Mesenchymal stem cell (in vitro differentiated cells and primary cell): Measurements from ENCODE around the gene FETUB.

Experiments used
- DNase-seq: peaks from one replicate; pipeline ENCODE4 v3.0.0-alpha.2; 2013
- H2AFZ ChIP-seq: one replicate; pipeline ENCODE4 v1.6.1; 2013; ENCODE audit warnings: low read depth, mild to moderate bottlenecking, control low read depth, inconsistent platforms, low read length, moderate library complexity
- H2AK5ac ChIP-seq: 2 replicates; pipeline ENCODE4 v1.6.1; 2013; ENCODE audit warnings: low read length, moderate library complexity, mild to moderate bottlenecking, inconsistent platforms; ENCODE audit not compliant: severe bottlenecking
- H2BK120ac ChIP-seq: one replicate; pipeline ENCODE4 v1.6.1; 2013; ENCODE audit warnings: low read depth, mild to moderate bottlenecking, inconsistent platforms, low read length, moderate library complexity
- H2BK12ac ChIP-seq, 2 experiments: one replicate each; pipeline ENCODE4 v1.6.1; 2013; ENCODE audit warnings: inconsistent platforms in 2 of 2, low read length in 2 of 2, mild to moderate bottlenecking in 2 of 2, moderate library complexity in 2 of 2, control low read depth in 1 of 2
- H2BK15ac ChIP-seq: one replicate; pipeline ENCODE4 v1.6.1; 2013; ENCODE audit warnings: mild to moderate bottlenecking, low read depth, inconsistent platforms; ENCODE audit not compliant: poor library complexity, severe bottlenecking
- H2BK5ac ChIP-seq: 2 replicates; pipeline ENCODE4 v1.6.1; 2013; ENCODE audit warnings: low read depth, mild to moderate bottlenecking, low read length, control low read depth, inconsistent platforms; ENCODE audit not compliant: poor library complexity, severe bottlenecking
- H3K14ac ChIP-seq, 2 experiments: one replicate each; pipeline ENCODE4 v1.6.1; 2013; ENCODE audit warnings: inconsistent platforms in 2 of 2, low read length in 2 of 2, control low read depth in 1 of 2, mild to moderate bottlenecking in 1 of 2, moderate library complexity in 1 of 2
- H3K18ac ChIP-seq, 2 experiments: one replicate each; pipeline ENCODE4 v1.6.1; 2013; ENCODE audit warnings: inconsistent platforms in 2 of 2, low read length in 2 of 2, control low read depth in 1 of 2, low read depth in 1 of 2, mild to moderate bottlenecking in 1 of 2
- H3K23ac ChIP-seq, 2 experiments: one replicate each; pipeline ENCODE4 v1.6.1; 2013; ENCODE audit warnings: inconsistent platforms in 2 of 2, low read length in 2 of 2, mild to moderate bottlenecking in 2 of 2, moderate library complexity in 2 of 2, control low read depth in 1 of 2
- H3K27ac ChIP-seq: 2 replicates; pipeline ENCODE4 v1.5.1; 2013; ENCODE audit warnings: mild to moderate bottlenecking, moderate library complexity, low read length, control low read depth, inconsistent platforms; ENCODE audit not compliant: poor library complexity, severe bottlenecking
- H3K27me3 ChIP-seq, 2 experiments: 2 replicates each; pipeline versions ENCODE4 v1.6.1 to v1.7.0; 2013; ENCODE audit warnings: low read length in 2 of 2, mild to moderate bottlenecking in 2 of 2, moderate library complexity in 2 of 2, control low read depth in 1 of 2, inconsistent platforms in 1 of 2; ENCODE audit not compliant: control insufficient read depth in 1 of 2, insufficient read depth in 1 of 2
- H3K36me3 ChIP-seq, 2 experiments: 2 replicates each; pipeline versions ENCODE4 v1.6.1 to v1.7.0; 2013; ENCODE audit warnings: low read length in 2 of 2, control low read depth in 1 of 2, inconsistent platforms in 1 of 2, low read depth in 1 of 2, mild to moderate bottlenecking in 1 of 2; ENCODE audit not compliant: insufficient read depth in 2 of 2, control insufficient read depth in 1 of 2
- H3K4ac ChIP-seq, 2 experiments: one replicate each; pipeline ENCODE4 v1.6.1; 2013; ENCODE audit warnings: inconsistent platforms in 2 of 2, low read length in 2 of 2, mild to moderate bottlenecking in 2 of 2, moderate library complexity in 2 of 2, control low read depth in 1 of 2, low read depth in 1 of 2
- H3K4me1 ChIP-seq: 2 replicates; pipeline ENCODE4 v1.6.1; 2013; ENCODE audit warnings: low read depth, low read length, control low read depth; ENCODE audit not compliant: control insufficient read depth, insufficient read depth
- H3K4me2 ChIP-seq: 2 replicates; pipeline ENCODE4 v1.6.1; 2013; ENCODE audit warnings: low read length, mild to moderate bottlenecking, inconsistent platforms; ENCODE audit not compliant: poor library complexity, severe bottlenecking
- H3K4me3 ChIP-seq, 2 experiments: 2 replicates each; pipeline versions ENCODE4 v1.5.1 to v1.7.0; 2013; ENCODE audit warnings: low read length in 2 of 2, mild to moderate bottlenecking in 2 of 2, control low read depth in 1 of 2, low read depth in 1 of 2; ENCODE audit not compliant: insufficient read depth in 1 of 2
- H3K79me1 ChIP-seq: replicated peaks from 2 replicates; pipeline ENCODE4 v1.6.1; 2013; ENCODE audit warnings: mild to moderate bottlenecking, control low read depth, low read length, inconsistent platforms; ENCODE audit not compliant: poor library complexity, severe bottlenecking
- H3K9ac ChIP-seq: 2 replicates; pipeline ENCODE4 v1.7.0; 2013; ENCODE audit warnings: mild to moderate bottlenecking, low read length, moderate library complexity
- H3K9me3 ChIP-seq: 2 replicates; pipeline ENCODE4 v1.7.0; 2013; ENCODE audit warnings: mild to moderate bottlenecking, low read length; ENCODE audit not compliant: control insufficient read depth
- H4K8ac ChIP-seq: one replicate; pipeline ENCODE4 v1.6.1; 2013; ENCODE audit warnings: inconsistent platforms, mild to moderate bottlenecking, low read length, moderate library complexity
- H4K91ac ChIP-seq: one replicate; pipeline ENCODE4 v1.6.1; 2013; ENCODE audit warnings: mild to moderate bottlenecking, low read length, inconsistent platforms
- WGBS: methylation state at CpG from one replicate; pipeline ENCODE4 v1.1.7; 2013; ENCODE audit warnings: mixed read lengths; 5-methylcytosine and 5-hydroxymethylcytosine counted together

The FETUB gene

DNA sequence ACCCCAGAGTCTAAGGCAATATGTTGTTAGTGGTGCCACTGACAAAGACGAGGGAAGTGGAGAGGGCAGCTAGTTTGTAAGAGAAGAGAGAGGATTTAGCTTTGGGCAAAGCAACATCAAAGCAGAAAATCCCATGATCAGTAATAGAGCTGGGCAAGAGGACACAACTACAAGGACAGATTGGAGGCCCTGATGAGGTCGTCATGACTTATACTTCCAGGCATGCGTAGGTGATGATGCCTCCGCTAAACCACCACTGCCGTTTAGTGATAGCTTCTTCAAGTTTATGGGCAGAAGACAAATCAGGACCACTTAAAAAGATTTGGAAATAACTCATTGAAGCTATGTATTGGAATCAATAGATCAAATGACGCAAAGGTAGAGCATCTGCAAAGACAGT, 28.2 kb downstream of the FETUB start:
- no peak overlapping the region for H2BK5ac ChIP-seq
- no peaks in the 10 kb centered on the region for H3K9me3 ChIP-seq
- no peak overlapping the region for H4K91ac ChIP-seq
- no peak overlapping the region for H3K18ac ChIP-seq
- 83% methylated on average over 4 of the region's 6 CpGs for WGBS
- H3K27ac ChIP-seq = no peak overlapping the region
- DNase-seq = no peak
- no peak overlapping the region for H3K9ac ChIP-seq
- no peak overlapping the region for H3K4ac ChIP-seq
- peaks cover 53 to 60% of the 10 kb centered on the region in 2 experiments for H3K27me3 ChIP-seq
- no peak overlapping the region for H2BK120ac ChIP-seq
- H2BK15ac ChIP-seq = no peak overlapping the region
- H2AK5ac ChIP-seq = no peak overlapping the region
- no peaks in the 10 kb centered on the region for H3K79me1 ChIP-seq
- no peak overlapping the region for H4K8ac ChIP-seq
- no peak overlapping the region for H3K23ac ChIP-seq
- no peak overlapping the region for H3K14ac ChIP-seq
- H2BK12ac ChIP-seq = no peak overlapping the region
- no peak overlapping the region for H3K4me3 ChIP-seq
- H3K36me3 ChIP-seq = no peaks in the 10 kb centered on the region
- no peak overlapping the region for H3K4me2 ChIP-seq
- no peak overlapping the region for H2AFZ ChIP-seq
- H3K4me1 ChIP-seq = no peaks in the 10 kb centered on the region

- H2AFZ ChIP-seq = no peak overlapping the region
- no peak overlapping the region for H2BK5ac ChIP-seq
- WGBS = 78% methylated on average over 1 of the region's 2 CpGs
- no peak overlapping the region for H2BK120ac ChIP-seq
- H3K18ac ChIP-seq = no peak overlapping the region
- no peak overlapping the region for H3K4ac ChIP-seq
- H2BK15ac ChIP-seq = no peak overlapping the region
- H3K27me3 ChIP-seq = peaks cover 54 to 57% of the 10 kb centered on the region in 2 experiments
- H3K79me1 ChIP-seq = no peaks in the 10 kb centered on the region
- H3K4me2 ChIP-seq = no peak overlapping the region
- no peaks in the 10 kb centered on the region for H3K9me3 ChIP-seq
- H4K91ac ChIP-seq = no peak overlapping the region
- H3K4me1 ChIP-seq = no peaks in the 10 kb centered on the region
- H3K23ac ChIP-seq = no peak overlapping the region
- H3K27ac ChIP-seq = no peak overlapping the region
- H2BK12ac ChIP-seq = no peak overlapping the region
- H4K8ac ChIP-seq = no peak overlapping the region
- DNase-seq = no peak
- no peak overlapping the region for H3K4me3 ChIP-seq
- H3K36me3 ChIP-seq = no peaks in the 10 kb centered on the region
- H2AK5ac ChIP-seq = no peak overlapping the region
- H3K9ac ChIP-seq = no peak overlapping the region
- H3K14ac ChIP-seq = no peak overlapping the region
Measured at GRCh38 chr3:186669378-186670084, 29.3 kb downstream of the FETUB start.

- H3K79me1 ChIP-seq = no peaks in the 10 kb centered on the region
- H2AK5ac ChIP-seq = no peak overlapping the region
- H4K8ac ChIP-seq = no peak overlapping the region
- H2BK12ac ChIP-seq = no peak overlapping the region
- no peak overlapping the region for H2BK15ac ChIP-seq
- no peak overlapping the region for H3K4me3 ChIP-seq
- no peaks in the 10 kb centered on the region for H3K36me3 ChIP-seq
- no peak overlapping the region for H3K9ac ChIP-seq
- DNase-seq = no peak
- H3K27me3 ChIP-seq = peaks cover 56 to 59% of the 10 kb centered on the region in 2 experiments
- H3K14ac ChIP-seq = no peak overlapping the region
- no peak overlapping the region for H2AFZ ChIP-seq
- no peak overlapping the region for H2BK120ac ChIP-seq
- H3K4me1 ChIP-seq = no peaks in the 10 kb centered on the region
- H3K9me3 ChIP-seq = no peaks in the 10 kb centered on the region
- H4K91ac ChIP-seq = no peak overlapping the region
- H3K18ac ChIP-seq = no peak overlapping the region
- H3K27ac ChIP-seq = no peak overlapping the region
- no peak overlapping the region for H3K4me2 ChIP-seq
- no peak overlapping the region for H3K23ac ChIP-seq
- H3K4ac ChIP-seq = no peak overlapping the region
- H2BK5ac ChIP-seq = no peak overlapping the region
Measured at GRCh38 chr3:186670155-186670554, 30.0 kb downstream of the FETUB start.

GRCh38 chr3:186671051-186671450, 30.9 kb downstream of the FETUB start:
- Histone ChIP-seq H3K4ac (no peak overlapping the region), H3K36me3 (no peaks in the 10 kb centered on the region), H2AK5ac (no peak overlapping the region), H4K91ac (no peak overlapping the region), H2AFZ (no peak overlapping the region), H3K9me3 (no peaks in the 10 kb centered on the region), H3K18ac (no peak overlapping the region), H3K27me3 (peaks cover 51 to 52% of the 10 kb centered on the region in 2 experiments), H3K79me1 (no peaks in the 10 kb centered on the region), H3K23ac (no peak overlapping the region), H2BK15ac (no peak overlapping the region), H3K14ac (no peak overlapping the region), H3K27ac (no peak overlapping the region), H3K4me3 (no peak overlapping the region), H3K9ac (no peak overlapping the region), H2BK12ac (no peak overlapping the region), H3K4me2 (no peak overlapping the region), H2BK120ac (no peak overlapping the region), H3K4me1 (no peaks in the 10 kb centered on the region), H2BK5ac (no peak overlapping the region), H4K8ac (no peak overlapping the region)
- no peak for DNase-seq
- WGBS = 85% methylated on average over 2 of the region's 3 CpGs
